Germinal center (tissue), 1 donor: ENCODE data around the gene LANCL2.
"Not testable (repeated sequence)": the region's sequence is repeated elsewhere in the genome, so short reads cannot be mapped to it uniquely, and the experiment has no call there.

Source experiments
- DNase-seq: peaks from one replicate; pipeline ENCODE4 v3.0.0; 2012; ENCODE audit warnings: mixed read lengths, low spot score

Gene LANCL2

GRCh38 chr7:55471594-55471993 is 106.5 kb downstream of the LANCL2 start:
- not testable (repeated sequence) for DNase-seq

GRCh38 chr7:55472406-55472805 is 107.3 kb downstream of the LANCL2 start:
- DNase-seq = not testable (repeated sequence)

- no peak for DNase-seq
These were observed 108.0 kb downstream of the LANCL2 start for GRCh38 chr7:55472928-55473725.

DNA sequence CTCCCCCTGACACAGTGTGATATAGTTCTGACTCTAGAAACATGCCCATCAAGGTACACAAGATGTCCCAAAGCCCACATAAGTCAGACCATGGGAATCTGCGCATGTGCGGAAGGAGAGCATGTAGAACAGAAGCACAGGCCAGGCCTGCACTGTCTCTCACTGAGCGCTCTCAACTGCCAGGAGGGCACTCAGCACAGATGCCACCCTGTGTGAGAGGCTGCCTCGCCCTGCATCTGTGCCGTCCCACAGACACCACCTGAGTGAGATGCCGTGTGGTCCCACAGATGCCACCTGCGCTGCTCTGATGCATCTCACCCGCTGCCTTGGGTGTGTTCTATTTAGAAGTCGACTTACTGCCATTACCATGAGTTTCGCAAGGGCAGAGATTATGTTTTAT is 108.8 kb downstream of the LANCL2 start:
- no peak for DNase-seq

- DNase-seq = no peak
These were observed 110.1 kb downstream of the LANCL2 start for GRCh38 chr7:55474944-55475854.

GRCh38 chr7:55475855-55476803 is 111.0 kb downstream of the LANCL2 start:
- DNase-seq = no peak

DNA sequence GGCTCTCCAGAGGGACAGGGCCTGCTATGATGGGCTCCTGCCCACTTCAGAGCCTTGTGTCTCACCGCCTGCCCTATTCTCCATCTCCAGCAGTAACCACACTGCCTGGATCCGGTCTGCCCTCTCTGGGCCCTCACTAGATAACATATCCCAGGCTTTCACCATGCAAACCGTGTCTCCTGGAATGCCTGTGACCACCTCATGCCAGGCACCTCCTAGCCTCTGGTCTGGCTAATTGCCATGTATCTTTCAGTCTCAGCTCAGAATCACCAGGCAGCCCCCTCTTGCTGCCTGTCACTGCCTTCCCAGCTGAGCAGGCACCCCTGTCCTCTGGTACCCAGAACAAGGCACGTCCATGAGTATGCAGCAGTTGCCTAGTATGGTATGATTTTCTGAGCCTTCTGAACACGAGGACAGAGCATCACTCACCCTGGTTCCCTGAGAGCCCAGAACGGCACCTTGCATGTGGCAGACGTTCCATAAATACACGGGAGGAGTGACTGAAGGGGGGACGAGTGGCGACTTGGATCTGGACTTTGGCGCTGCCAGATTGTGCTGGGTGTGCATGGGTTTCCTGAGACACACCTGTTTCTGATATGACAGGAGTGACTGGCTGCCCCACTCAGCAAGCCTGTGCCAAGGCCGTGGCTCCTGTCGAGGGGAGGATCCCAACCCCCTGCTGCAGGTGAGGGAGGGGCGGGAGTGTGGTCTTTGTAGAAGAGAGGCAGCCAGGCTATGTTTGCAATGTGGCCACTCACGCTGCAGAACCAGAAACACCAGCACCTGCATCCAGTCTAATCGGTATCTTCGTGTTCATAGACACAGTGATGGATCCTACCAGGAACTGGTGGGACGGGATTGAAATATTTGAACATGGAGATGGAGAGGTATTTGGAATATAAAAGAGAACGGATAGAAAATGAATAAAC is 112.0 kb downstream of the LANCL2 start:
- no peak for DNase-seq

- DNase-seq = no peak
These were observed 112.7 kb downstream of the LANCL2 start for GRCh38 chr7:55477781-55478374.

GRCh38 chr7:55478700-55479099 is 113.6 kb downstream of the LANCL2 start:
- no peak for DNase-seq

- DNase-seq = no peak
These were observed 116.0 kb downstream of the LANCL2 start for GRCh38 chr7:55481155-55481554.

- DNase-seq = no peak
These were observed 117.9 kb downstream of the LANCL2 start for GRCh38 chr7:55483046-55483445.
